Tibial artery (tissue), 4 donors: Measurements from ENCODE around the gene PTPRA.

ENCODE experiments used
- DNase-seq, 2 donors: peaks; one replicate each; pipeline ENCODE4 v3.0.0-alpha.2; 2019
- H3K27ac ChIP-seq, 2 donors: fragments of 200-600 bp; sonication (generic) in 1 of 2; 1 replicate in 1 of 2; 2 replicates in 1 of 2; pipeline ENCODE4 v1.5.1; 2018 to 2019; ENCODE audit warnings: mild to moderate bottlenecking in 1 of 2
- H3K27me3 ChIP-seq, 2 donors: fragments of 200-600 bp; sonication (generic) in 1 of 2; one replicate each; pipeline versions ENCODE4 v1.5.1 to v1.6.0; 2016 to 2019
- H3K36me3 ChIP-seq, 3 donors: fragments of 200-600 bp; sonication (generic) in 2 of 3; one replicate each; pipeline ENCODE4 v1.5.1; 2016 to 2019; ENCODE audit warnings: mild to moderate bottlenecking in 2 of 3
- H3K4me1 ChIP-seq, 4 donors: fragments of 200-600 bp; sonication (generic) in 2 of 4; 1 replicate in 3 of 4; 2 replicates in 1 of 4; pipeline ENCODE4 v1.5.1; 2016 to 2019
- H3K4me3 ChIP-seq, 2 donors: fragments of 200-600 bp; sonication (generic) in 1 of 2; 1 replicate in 1 of 2; 2 replicates in 1 of 2; pipeline ENCODE4 v1.5.1; 2018 to 2019; ENCODE audit warnings: mild to moderate bottlenecking in 2 of 2
- H3K9me3 ChIP-seq, 3 donors: fragments of 200-600 bp; sonication (generic) in 1 of 3; one replicate each; pipeline ENCODE4 v1.5.1; 2016 to 2019
- intact Hi-C: fragments of 100-400 bp; cut with DNase I; formaldehyde crosslinking; loops from one replicate; pipeline ENCODE4 v1.15.0; 2023; ENCODE audit warnings: low total_unique reads
- TF ChIP-seq, protein P1 (sequence below), 2 experiments: fragments of 200-600 bp in 1 of 2; fragments of 450-650 bp in 1 of 2; IDR thresholded peaks; one replicate each; pipeline ENCODE4 v1.5.1; 2017 to 2019; ENCODE audit warnings: antibody characterized with exemption in 2 of 2, mild to moderate bottlenecking in 1 of 2, moderate library complexity in 1 of 2

The PTPRA gene

DNA sequence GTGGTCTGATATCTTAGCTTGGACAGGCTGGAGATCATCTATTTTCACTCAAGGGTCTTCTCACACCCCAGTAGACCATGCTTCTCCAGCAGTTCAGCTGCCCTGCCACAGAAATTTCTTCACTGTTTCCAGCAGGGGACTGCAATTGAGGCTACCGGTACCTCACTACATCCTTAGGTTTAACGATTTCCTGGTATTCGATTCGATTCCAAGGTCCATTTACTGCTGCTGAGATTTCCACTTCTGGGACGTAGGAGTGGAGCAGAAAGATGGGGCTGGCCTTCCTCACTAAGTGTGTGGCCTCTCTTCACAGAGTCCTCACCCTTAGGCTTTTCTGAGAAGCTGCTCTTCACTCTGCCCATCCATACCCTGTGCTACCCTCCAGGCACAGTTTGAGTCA is 26.6 kb upstream of the PTPRA start:
- Histone ChIP-seq H3K4me1 (peaks cover 0 to 6% (median 4%) of the 10 kb centered on the region in 4 donors), H3K27me3 (no peaks in the 10 kb centered on the region), H3K9me3 (no peaks in the 10 kb centered on the region), H3K36me3 (no peaks in the 10 kb centered on the region), H3K4me3 (no peak overlapping the region), H3K27ac (no peak overlapping the region)
- intact Hi-C loops, result no loop called here
- TF ChIP-seq, protein P1, sequence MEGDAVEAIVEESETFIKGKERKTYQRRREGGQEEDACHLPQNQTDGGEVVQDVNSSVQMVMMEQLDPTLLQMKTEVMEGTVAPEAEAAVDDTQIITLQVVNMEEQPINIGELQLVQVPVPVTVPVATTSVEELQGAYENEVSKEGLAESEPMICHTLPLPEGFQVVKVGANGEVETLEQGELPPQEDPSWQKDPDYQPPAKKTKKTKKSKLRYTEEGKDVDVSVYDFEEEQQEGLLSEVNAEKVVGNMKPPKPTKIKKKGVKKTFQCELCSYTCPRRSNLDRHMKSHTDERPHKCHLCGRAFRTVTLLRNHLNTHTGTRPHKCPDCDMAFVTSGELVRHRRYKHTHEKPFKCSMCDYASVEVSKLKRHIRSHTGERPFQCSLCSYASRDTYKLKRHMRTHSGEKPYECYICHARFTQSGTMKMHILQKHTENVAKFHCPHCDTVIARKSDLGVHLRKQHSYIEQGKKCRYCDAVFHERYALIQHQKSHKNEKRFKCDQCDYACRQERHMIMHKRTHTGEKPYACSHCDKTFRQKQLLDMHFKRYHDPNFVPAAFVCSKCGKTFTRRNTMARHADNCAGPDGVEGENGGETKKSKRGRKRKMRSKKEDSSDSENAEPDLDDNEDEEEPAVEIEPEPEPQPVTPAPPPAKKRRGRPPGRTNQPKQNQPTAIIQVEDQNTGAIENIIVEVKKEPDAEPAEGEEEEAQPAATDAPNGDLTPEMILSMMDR (IDR thresholded peaks at IDR 0.05), result no peak
- no peak for DNase-seq

DNA sequence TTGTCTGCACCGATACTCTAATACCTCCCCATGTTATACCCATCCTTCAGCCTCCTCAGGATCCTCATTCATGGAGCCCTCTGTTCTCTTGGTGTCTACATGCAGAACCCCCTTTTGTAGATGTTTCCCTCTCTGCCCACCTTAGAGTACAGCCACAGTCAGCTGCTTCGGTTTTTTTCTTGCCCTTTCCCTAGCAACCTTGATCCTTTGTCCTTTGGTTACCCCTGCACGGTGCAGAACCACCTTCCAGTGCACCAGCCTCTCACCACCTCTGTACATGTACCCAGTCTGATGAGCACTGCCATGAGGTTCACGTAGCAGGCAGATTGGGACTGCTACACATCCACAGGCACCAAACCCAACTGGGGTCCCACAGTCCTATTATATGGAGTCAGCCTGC is 25.5 kb upstream of the PTPRA start:
- H3K4me3 ChIP-seq, result no peak overlapping the region
- H3K36me3 ChIP-seq, result no peaks in the 10 kb centered on the region
- H3K27me3 ChIP-seq, result no peaks in the 10 kb centered on the region
- no peaks in the 10 kb centered on the region for H3K9me3 ChIP-seq
- intact Hi-C loops, result no loop called here
- peaks cover 0 to 5% (median 0%) of the 10 kb centered on the region in 4 donors for H3K4me1 ChIP-seq
- TF ChIP-seq, protein P1 (IDR thresholded peaks at IDR 0.05), result no peak
- DNase-seq, result no peak
- no peak overlapping the region for H3K27ac ChIP-seq

DNA sequence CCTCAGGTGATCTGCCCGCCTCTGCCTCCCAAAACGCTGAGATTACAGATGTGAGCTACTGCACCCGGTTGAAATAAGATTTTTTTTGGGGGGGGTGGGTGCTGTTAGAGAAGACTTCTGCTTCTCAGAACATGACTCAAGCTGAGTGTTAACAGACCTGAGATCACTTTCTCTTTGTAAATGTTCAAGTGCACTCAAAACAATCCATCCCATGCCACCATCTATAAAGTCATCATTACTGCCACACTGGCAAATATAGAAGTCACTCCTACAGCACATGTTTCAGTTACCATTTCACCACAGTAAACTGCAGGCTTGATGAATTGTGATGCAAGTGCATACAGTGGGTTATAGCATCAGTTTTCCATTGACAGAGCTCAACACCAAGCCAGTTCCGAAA is 23.8 kb upstream of the PTPRA start:
- no peak overlapping the region for H3K4me3 ChIP-seq
- DNase-seq, result no peak
- no peak overlapping the region for H3K27ac ChIP-seq
- no peaks in the 10 kb centered on the region for H3K9me3 ChIP-seq
- H3K36me3 ChIP-seq, result no peaks in the 10 kb centered on the region
- intact Hi-C loops, result no loop called here
- peaks cover 0 to 5% (median 0%) of the 10 kb centered on the region in 4 donors for H3K4me1 ChIP-seq
- TF ChIP-seq, protein P1 (IDR thresholded peaks at IDR 0.05), result no peak
- no peaks in the 10 kb centered on the region for H3K27me3 ChIP-seq

DNA sequence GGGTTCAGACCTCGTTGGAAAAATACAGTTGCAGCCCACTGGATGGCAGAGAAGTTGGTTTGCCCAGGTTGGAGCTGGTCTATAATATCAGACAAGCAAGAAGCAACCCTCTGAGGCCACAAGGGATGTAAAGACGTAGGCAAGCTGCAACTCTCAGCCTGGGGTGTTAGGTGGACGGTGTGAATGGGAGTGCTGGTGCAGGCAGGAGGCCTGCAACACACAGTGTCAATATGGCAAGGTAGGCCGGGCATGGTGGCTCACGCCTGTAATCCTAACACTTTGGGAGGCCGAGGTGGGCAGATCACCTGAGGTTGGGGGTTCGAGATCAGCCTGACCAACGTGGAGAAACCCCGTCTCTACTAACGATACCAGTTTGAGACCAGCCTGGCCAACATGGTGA is 22.2 kb upstream of the PTPRA start:
- Histone ChIP-seq H3K27me3 (no peaks in the 10 kb centered on the region), H3K9me3 (no peaks in the 10 kb centered on the region), H3K4me1 (peaks cover 0 to 5% (median 0%) of the 10 kb centered on the region in 4 donors), H3K36me3 (no peaks in the 10 kb centered on the region), H3K27ac (no peak overlapping the region), H3K4me3 (no peak overlapping the region)
- no peak for DNase-seq
- intact Hi-C loops, result no loop called here
- TF ChIP-seq, protein P1 (IDR thresholded peaks at IDR 0.05), result no peak

DNA sequence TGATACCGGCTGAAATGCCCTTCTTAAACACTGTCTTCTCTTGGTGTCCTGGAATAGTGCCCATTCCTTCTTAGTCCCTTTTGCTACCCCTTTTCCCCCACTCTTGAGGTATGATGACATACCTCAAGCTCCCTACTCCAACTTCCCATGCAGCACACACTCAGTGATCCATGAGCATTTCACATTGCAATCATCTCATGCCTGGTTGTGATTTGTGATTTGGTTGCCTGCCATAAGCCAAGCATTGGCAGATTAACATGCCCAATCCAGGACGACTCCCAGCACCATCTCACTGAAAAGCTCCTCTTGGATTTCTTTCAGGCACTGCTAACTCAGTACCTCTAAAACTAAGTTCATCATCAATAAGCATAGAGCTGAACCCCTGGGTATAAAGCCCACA is 14.7 kb upstream of the PTPRA start:
- Histone ChIP-seq H3K4me1 (no peaks in the 10 kb centered on the region), H3K27ac (no peak overlapping the region), H3K9me3 (no peaks in the 10 kb centered on the region), H3K36me3 (peaks cover 29 to 34% (median 33%) of the 10 kb centered on the region in 3 donors), H3K27me3 (no peaks in the 10 kb centered on the region), H3K4me3 (no peak overlapping the region)
- no peak for DNase-seq
- intact Hi-C loops, result no loop called here
- TF ChIP-seq, protein P1 (IDR thresholded peaks at IDR 0.05), result no peak
